HG03432 (cell line): ENCODE data around the gene AAMP.
A peak's percentile ranks its signal among the peaks of the same experiment; 100 is the strongest.
"Not testable (repeated sequence)": the region's sequence is repeated elsewhere in the genome, so short reads cannot be mapped to it uniquely, and the experiment has no call there.

Experiments
- ATAC-seq: cut with Tn5 transposase; IDR thresholded peaks from one replicate; pipeline ENCODE4 v1.9.1; 2021; ENCODE audit warnings: mild to moderate bottlenecking, moderate library complexity; ENCODE audit not compliant: unreplicated experiment

AAMP gene, protein sequence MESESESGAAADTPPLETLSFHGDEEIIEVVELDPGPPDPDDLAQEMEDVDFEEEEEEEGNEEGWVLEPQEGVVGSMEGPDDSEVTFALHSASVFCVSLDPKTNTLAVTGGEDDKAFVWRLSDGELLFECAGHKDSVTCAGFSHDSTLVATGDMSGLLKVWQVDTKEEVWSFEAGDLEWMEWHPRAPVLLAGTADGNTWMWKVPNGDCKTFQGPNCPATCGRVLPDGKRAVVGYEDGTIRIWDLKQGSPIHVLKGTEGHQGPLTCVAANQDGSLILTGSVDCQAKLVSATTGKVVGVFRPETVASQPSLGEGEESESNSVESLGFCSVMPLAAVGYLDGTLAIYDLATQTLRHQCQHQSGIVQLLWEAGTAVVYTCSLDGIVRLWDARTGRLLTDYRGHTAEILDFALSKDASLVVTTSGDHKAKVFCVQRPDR

DNA sequence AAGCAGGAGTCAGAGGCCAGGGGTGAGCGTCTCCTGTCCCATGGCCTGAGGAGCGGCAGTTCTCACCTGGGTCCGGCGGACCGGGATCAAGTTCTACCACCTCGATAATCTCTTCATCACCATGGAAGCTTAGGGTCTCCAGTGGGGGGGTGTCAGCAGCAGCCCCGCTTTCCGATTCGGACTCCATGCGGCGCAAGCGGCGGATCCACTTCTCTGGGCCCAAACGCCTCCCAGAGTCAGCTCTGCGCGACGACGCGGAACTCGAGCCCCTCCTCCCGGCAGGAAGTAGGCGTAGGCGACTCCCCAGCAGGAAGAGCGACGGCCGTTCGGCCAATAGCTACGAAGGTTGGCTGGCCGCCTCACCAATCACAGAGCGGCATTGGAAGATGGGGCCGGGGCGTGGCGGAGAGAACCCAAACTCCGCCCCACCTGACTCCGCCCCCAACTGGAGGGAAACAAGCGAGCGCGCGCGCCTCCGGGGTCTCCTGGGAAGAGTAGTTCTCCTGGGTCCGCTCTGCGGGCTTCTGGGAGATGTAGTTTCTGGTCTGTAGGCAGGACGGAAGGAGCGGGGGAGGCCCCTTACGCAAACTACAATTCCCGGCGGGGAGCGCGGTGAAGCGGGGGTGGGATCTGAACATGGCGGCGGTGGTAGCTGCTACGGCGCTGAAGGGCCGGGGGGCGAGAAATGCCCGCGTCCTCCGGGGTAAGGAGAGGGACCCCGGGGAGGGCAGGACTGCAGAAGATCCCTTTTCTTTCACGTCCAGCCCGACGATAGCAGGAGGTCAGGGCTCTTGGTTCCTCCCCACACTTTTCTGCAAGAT lies at the start of gene AAMP, which contains the start of gene PNKD:
Gene AAMP, minus strand, starts transcription at position 238 of the 821 bp plus-strand sequence. Its CDS starts 51 bp downstream, at position 187.
Gene PNKD, plus strand, starts transcription at position 620 of the 821 bp plus-strand sequence. Its CDS starts 17 bp downstream, at position 637.
- ATAC-seq, result peak; percentile 91

DNA sequence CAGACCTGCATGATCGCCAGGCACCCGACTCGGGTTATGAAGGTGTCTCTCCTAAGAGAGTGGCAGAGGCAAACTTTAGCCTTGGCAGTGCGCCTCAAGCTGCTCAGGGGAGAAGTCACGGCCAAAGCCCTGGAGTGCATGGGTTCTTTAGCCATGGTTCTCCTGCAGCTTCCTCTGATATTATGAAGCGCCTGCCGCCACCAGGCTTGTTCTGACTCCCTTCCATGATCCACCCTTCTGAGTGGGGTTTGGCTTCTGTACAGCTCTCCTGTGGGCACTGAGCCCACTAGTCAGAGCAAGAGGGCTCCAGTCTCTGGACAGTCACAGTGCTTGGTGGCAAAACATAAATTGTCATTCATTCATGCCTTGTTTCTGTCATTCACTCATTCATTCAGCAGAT lies 48.3 kb upstream of the AAMP start:
- no peak for ATAC-seq

DNA sequence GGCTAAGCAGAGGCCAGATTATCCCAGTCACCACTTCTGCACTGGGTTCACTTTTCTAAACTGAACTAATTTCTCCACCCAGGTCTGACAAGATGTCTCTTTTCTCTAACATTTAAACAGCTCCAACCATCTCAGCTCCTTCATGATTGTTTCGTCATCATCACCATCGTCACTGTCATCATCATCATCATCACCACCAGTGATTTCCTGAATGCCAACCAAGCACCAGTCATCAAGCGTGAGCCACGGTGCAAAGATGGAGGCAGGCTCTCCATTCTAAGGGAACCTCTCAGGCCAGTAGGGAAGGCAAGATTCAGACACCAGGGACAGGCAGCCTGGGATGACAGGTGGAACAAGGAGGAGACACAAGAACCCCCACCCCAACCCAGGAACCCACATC lies 47.9 kb upstream of the AAMP start:
- ATAC-seq, result no peak

DNA sequence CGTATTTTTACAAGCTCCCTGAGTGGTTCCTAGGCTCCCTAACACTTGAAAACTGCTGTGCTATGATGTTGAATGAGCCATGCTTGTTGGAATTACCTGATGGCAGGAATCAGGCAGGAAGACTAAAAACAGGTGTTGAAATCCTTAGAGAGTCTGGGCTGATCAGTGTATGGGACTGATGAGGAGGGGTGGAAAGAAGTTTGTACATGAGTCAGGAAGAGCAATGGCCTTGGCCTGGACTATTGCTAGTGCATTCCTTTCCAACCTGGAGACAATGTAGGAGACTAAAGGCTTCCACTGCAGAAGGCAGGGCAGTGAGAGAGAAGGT lies 47.3 kb upstream of the AAMP start:
- no peak for ATAC-seq

DNA sequence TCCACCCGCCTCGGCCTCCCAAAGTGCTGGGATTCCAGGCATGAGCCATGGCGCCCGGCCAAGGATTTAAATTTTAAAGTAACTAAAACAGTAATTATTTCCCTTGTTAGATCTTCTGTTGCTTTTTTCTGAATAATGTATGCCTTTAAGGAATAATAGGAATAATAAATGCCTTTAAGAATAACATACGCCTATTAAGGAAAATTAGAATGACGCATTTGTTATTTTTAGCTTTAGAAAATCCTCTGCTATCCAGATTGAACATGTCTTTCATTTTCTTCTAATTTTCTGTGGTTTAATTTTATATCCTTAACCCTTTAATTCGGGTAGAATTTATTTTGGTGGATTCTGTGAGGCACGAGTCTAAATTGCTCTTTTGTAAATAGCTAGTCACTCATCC lies 45.5 kb upstream of the AAMP start:
- no peak for ATAC-seq

DNA sequence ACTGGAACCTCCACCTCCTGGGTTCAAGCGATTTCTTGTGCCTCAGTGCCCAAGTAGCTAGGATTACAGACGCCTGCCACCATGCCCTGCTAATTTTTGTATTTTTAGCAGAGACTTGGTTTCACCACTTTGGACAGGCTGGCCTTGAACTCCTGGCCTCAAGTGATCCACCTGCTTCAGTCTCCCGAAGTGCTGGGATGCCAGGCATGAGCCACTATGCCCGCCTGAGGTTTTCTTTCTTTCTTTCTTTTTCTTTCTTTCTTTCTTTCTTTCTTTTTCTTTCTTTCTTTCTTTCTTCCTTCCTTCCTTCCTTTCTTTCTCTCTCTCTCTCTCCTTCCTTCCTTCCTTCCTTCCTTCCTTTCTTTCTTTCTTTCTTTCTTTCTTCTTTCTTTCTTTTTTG lies 44.8 kb upstream of the AAMP start:
- ATAC-seq, result not testable (repeated sequence)

DNA sequence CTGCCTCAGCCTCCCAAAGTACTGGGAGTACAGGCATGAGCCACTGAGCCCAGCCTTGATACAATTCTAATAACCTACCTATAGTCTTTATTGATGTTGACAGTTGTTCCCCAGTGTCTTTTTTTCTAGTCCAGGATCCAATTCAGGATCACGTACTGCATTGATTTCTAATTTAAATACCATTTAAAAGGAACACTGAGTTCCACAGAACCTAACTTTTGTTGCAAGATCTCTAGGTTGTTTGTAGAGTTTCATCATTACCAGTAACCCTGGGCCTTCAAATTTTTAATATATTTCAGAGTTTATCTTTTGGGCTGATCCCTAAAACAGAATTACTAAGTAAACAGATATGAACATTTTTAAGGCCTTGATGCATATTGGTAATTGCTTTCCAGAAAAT lies 43.4 kb upstream of the AAMP start:
- ATAC-seq, result no peak

DNA sequence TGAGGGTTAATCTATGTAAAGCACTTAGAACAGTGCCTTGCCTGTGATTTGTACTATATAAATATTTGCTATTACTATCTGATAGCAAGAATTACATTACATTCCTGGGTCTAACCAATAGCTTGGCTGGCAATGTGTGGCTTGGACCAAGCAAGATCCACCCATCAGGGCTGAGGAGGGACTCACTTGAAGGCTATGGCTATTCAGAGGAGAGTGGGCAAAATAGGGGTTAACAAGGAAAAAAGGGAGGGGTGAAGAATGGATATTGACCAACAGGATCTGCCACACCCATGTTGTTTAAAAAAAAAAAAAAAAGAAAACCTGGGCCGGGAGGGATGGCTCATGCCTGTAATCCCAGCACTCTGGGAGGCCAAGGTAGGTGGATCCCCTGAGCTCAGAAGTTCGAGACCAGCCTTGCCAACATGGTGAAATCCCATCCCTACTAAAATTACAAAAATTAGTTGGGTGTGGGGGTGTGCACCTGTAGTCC lies 42.4 kb upstream of the AAMP start:
- ATAC-seq, result no peak

DNA sequence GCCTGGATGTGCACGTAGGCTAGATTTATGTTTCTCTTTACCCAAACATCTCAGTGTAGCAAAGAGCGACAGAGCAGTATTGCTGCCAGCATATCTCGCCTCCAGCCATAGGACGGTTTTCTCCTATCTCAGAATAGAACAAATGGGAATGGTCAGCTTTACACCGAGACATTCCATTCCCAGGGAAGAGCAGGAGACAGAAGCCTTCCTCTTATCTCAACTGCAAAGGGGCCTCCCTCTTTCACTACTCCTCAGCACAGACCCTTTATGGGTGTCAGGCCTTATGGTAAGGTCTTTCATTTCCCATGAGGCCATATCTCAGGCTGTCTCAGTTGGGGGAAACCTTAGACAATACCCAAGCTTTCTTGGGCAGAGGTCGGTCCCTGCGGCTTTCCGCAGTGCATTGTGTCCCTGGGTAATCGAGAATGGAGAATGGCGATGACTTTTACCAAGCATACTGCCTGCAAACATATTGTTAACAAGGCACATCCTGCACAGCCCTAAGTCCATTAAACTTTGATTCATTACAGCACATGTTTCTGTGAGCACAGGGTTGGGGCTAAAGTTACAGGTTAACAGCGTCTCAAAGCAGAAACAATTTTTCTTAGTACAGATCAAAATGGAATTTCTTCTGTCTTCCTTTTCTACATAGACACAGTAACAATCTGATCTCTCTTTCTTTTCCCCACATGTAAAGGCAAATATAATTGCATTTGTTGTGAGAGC lies 41.8 kb upstream of the AAMP start:
- not testable (repeated sequence) for ATAC-seq

DNA sequence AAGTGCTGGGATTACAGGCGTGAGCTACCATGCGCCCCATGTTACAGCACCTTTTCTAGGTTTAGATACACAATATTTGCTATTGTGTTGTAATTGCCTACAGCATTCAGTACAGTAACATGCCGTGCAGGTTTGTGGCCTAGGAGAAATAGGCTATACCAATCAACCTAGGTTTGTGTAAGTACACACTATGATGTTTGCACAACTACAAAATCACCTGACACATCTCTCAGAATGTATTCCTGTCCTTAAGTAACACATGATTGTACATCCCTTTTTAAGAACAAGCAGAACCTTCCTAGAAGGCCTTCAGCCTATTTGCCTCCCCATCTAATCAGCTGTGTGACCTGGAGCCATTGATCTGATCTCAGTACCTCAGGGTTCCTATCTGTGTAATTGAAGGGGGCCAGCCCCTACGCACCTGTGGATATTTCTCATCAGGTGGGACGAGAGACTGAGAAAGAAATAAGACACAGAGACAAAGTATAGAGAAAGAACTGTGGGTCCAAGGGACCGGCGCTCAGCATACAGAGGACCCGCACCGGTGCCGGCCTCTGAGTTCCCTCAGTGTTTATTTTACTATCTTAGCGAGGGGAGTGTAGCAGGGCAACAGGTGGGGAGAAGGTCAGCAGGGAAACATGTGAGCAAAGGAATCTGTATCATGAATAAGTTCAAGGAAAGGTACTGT lies 41.1 kb upstream of the AAMP start:
- ATAC-seq, result no peak

DNA sequence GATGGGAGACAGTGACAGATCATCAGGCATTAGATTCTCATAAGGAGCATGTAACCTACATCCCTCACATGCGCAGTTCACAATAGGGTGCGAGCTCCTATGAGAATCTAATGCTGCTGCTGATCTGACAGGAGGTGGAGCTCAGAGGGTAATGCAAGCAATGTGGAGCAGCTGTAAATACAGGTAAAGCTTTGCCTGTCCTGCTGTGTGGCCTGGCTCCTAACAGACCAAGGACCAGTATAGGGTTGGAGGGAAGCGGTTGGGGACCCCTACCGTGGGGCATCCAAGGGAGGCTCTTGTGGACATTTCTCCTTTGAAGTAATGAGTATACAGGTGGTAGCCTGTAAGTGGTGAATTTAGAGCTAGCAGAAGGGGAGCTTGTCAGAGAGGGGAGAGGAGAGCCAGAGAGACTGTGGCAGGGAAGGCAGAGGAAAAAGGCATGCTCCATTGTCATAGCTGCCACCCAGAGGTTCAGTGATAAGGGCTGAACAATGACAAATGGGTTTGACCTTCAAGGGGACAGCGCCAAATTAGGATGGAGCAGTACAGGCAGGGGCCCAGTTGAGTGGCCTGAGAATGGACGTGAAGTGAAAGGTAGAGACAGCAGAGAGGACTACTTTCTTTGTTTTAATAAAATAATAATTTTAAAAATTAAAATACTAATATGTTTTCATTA lies 37.6 kb upstream of the AAMP start:
- no peak for ATAC-seq

DNA sequence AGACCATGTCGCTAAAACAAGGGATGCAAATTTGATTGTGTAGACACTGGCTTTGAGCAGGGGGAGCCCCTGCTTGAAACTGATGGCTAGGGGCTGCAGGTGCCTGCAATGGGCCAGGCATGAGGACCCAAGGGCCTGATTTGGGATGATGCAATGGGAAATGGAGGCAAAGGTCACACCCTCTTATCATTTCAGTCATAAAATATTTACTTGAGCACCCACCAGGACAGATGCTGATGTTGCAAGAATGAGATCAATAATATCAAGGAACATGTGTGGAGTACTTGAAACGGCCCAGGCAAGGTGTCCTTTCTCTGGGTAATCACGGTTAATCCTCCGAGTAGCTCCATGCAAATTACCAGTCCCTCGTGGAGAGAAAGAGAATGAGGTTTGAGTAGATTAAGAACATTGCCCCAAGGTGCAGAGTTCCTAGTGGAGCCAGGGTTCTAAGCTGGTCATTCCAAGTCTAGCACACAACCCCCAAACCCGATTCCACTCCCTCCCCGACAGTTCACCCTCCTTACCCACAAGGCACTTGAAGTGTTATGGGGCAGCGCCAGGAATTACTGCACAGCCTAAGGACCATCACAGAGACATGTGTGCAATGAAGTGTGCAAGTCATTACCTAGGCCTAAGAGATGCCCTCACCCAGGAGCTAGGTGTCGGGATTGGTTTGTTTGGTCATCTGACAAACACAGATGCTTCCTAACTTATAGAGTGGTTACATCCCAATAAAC lies 36.4 kb upstream of the AAMP start:
- ATAC-seq, result no peak

DNA sequence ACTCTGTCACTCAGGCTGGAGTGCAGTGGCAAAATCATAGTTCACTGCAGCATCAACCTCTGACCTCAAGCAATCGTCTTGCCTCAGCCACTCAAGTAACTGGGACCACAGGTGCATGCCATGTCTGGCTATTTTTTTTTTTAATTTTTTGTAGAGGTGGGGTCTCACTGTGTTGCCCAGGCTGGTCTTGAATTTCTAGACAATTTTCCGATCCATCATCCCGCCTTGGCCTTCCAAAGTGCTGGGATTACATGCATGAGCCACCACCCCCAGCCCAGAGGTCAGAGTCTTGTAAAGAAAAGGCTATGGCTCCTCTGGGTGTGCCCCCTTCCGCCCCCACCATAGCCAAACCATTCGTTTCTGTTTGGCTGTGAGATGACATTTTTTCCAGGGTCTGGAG lies 35.4 kb upstream of the AAMP start:
- no peak for ATAC-seq

DNA sequence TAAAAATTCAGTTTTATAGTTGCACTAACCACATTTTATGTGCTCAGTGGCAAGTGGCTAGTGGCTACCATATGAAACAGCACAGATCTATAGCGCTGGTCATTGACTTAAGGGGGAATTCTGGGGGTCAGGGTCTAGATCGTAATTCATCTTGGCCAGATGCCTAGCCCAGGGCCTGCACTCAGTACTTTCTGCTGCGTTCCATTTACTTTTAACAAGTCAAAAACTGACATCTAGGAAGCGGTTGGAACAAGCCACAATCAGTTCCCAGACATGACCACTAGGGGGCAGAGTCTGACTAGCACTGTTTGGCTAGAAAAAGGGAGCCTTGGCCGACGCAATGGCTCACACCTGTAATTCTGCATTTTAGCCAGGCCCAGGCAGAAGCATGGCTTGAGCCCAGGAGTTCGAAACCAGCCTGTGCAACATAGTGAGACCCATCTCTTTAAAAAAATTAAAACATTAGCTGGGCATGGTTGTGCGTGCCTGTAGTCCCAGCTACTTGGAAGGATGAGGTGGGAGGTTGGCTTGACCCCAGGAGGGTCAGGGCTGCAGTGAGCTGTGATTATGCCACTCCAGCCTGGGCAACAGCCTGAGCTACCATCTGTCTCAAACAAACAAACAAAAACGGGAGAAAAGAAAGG lies 31.4 kb upstream of the AAMP start:
- ATAC-seq, result peak; percentile 81

DNA sequence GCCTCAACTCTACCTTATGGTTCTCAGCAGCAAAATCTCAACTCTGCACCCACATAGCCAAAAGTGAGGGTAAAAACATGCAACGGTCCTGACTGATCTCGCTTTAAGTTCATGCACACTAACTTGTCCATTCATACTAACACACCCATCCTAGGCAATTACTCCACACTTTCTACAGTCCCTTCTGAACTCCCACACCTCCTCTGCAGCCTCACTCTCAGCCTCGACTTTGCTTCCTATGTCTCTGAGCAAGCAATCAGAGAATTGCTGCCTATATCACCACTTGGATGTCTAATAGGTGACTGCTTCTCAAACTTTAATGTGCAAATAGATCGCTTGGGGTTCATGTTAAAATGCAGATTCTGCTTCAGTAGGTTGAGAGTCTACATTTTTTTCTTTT lies 30.2 kb upstream of the AAMP start:
- no peak for ATAC-seq

DNA sequence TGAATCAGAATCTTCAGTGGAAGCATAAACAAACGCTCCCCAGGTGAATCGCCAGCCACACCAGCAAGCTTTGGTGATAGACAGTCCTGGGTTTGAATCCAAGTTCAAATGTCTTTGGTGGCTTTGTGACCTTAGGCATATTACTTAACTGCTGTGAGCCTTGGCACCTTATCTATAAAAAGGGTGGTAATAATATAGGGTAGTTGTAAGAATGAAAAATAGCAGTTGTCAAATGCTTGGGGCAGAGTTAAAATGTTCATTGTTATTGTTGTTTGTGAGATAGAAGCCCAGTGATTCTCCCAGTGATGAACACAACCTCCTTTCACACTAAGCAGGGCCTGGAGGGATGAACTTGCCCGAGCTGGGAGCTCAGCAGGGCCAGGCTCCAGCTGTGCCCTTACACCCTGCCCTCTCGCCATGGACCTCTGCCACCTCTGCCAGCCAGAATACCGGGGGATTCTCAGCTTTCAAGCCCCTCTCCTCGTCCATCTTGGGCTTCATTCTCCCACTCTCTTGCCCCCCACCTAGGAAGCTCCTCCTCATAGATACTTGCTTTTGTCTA lies 28.5 kb upstream of the AAMP start:
- no peak for ATAC-seq

DNA sequence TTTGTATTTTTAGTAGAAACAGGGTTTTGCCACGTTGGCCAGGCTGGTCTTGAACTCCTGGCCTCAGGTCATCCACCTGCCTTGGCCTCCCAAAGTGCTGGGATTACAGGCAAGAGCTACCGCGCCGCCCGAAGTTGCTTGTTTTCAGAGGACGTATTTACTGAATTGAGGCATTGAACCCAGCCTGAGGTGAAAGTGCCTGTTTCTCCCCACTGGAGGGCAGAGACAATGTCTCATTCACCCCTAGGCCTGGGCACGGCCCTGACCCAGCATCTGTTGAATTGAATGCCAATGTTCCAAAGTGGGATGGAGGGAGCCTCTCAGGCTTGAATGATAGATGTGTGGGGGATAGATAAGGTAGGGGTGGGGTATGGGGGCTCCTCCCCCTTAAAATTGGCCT lies 26.9 kb upstream of the AAMP start:
- no peak for ATAC-seq

DNA sequence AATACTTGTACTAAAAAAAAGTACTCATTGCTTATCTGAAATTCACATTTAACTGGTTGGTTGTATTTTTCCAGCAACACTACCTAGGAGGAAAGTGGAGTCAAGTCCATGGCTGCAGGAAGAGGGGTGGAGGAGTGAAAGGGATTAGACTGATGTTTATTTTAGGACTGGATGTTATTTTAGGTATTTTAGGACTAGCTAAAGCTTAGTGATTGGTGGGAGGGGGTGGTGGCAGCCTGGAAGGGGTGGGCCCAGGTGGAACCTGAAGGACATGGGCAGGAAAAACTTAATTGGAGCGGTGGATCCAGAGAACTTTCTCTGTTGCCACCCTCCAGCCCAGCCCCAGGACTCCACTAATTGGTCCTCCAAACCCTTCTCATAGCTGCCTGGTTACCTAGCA lies 26.3 kb upstream of the AAMP start:
- ATAC-seq, result no peak

DNA sequence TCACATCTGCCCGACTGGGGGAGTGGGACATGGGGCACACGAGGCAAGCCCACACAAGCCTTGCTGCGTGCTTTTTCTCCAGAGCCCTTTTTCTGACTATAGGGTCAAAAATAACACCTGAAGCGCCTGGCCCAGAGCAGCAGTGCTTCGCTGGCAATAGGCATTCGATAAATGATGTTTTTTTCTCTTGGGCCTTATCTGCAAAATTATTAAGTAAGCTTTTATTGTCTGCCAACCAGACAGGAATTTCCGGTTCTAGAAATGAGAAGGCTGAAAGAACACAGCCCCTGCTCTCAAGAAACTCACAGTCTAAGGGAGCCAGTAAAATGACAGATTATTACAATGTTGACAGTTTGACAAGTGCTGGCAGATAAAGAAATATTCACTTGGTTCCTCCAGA lies 25.1 kb upstream of the AAMP start:
- no peak for ATAC-seq
